Neural progenitor cell (in vitro differentiated cells): ENCODE data around the gene LINGO3. TPM values are rescaled to one million over a fixed set of nuclear protein-coding genes. Genes with fewer than 3 reads are reported as not detected.

Experiments used
- DNase-seq: peaks from one replicate; pipeline ENCODE4 v3.0.0-alpha.2; 2016; ENCODE audit warnings: low spot score
- H2AFZ ChIP-seq: fragments of 200-600 bp; sonication (generic); replicated peaks from 2 replicates; pipeline ENCODE4 v1.6.1; 2016; ENCODE audit warnings: antibody characterized with exemption
- H3F3A ChIP-seq: fragments of 200-600 bp; sonication (generic); 2 replicates; pipeline ENCODE4 v1.6.1; 2016; ENCODE audit warnings: antibody characterized with exemption, low read depth
- H3K27ac ChIP-seq: fragments of 200-600 bp; sonication (generic); 2 replicates; pipeline ENCODE4 v1.5.1; 2016; ENCODE audit warnings: mild to moderate bottlenecking
- H3K27me3 ChIP-seq: fragments of 200-600 bp; sonication (generic); 2 replicates; pipeline ENCODE4 v1.6.1; 2016; ENCODE audit warnings: mild to moderate bottlenecking, moderate library complexity
- H3K36me3 ChIP-seq: fragments of 200-600 bp; sonication (generic); 2 replicates; pipeline ENCODE4 v1.5.1; 2016
- H3K4me1 ChIP-seq: fragments of 200-600 bp; sonication (generic); 2 replicates; pipeline ENCODE4 v1.6.1; 2016; ENCODE audit warnings: mixed run types
- H3K4me2 ChIP-seq: fragments of 200-600 bp; sonication (generic); 2 replicates; pipeline ENCODE4 v1.6.1; 2016
- H3K4me3 ChIP-seq: fragments of 200-600 bp; sonication (generic); 2 replicates; pipeline ENCODE4 v1.5.1; 2016
- H3K79me2 ChIP-seq: fragments of 200-600 bp; sonication (generic); 2 replicates; pipeline ENCODE4 v1.6.1; 2016; ENCODE audit warnings: low read depth
- H3K9ac ChIP-seq: fragments of 200-600 bp; sonication (generic); 2 replicates; pipeline ENCODE4 v1.6.1; 2016
- H3K9me3 ChIP-seq: fragments of 200-600 bp; sonication (generic); 2 replicates; pipeline ENCODE4 v1.5.1; 2016; ENCODE audit warnings: low read depth
- H4K20me1 ChIP-seq: fragments of 200-600 bp; sonication (generic); 2 replicates; pipeline ENCODE4 v1.6.1; 2016; ENCODE audit warnings: low read depth
- H3K27ac Mint-ChIP-seq: 3 replicates; pipeline ENCODE4 v1.8.0; 2021; ENCODE audit warnings: mixed read lengths
- H3K27me3 Mint-ChIP-seq: 2 replicates; pipeline ENCODE4 v1.8.0; 2022; ENCODE audit warnings: low read depth, mild to moderate bottlenecking, inconsistent platforms, moderate library complexity, mixed read lengths; ENCODE audit not compliant: insufficient read depth
- H3K36me3 Mint-ChIP-seq: 3 replicates; pipeline ENCODE4 v1.8.0; 2021; ENCODE audit warnings: mixed read lengths
- H3K4me1 Mint-ChIP-seq: 3 replicates; pipeline ENCODE4 v1.8.0; 2021; ENCODE audit warnings: mixed read lengths
- H3K4me3 Mint-ChIP-seq: 3 replicates; pipeline ENCODE4 v1.8.0; 2021; ENCODE audit warnings: mild to moderate bottlenecking, moderate library complexity, mixed read lengths
- H3K9me3 Mint-ChIP-seq: 3 replicates; pipeline ENCODE4 v1.8.0; 2020; ENCODE audit warnings: mixed read lengths
- EZH2 ChIP-seq: fragments of 200-600 bp; sonication (generic); IDR thresholded peaks from 2 replicates; pipeline ENCODE4 v1.6.1; 2017; ENCODE audit warnings: antibody characterized with exemption, mild to moderate bottlenecking, moderate library complexity
- EZH2phosphoT487 ChIP-seq: fragments of 200-600 bp; sonication (generic); IDR thresholded peaks from 2 replicates; pipeline ENCODE4 v1.6.1; 2017; ENCODE audit warnings: antibody characterized with exemption
- total RNA-seq: library from RNA; depleted of rRNA; stranded (reverse); fragments of >200 nt; gene quantifications from 2 replicates; pipeline ENCODE4 v1.2.3, GENCODE V29; 2015; ENCODE audit warnings: low replicate concordance
- TF ChIP-seq, protein P1 (sequence below): fragments of 200-600 bp; sonication (generic); IDR thresholded peaks from 2 replicates; pipeline ENCODE4 v1.5.1; 2017; ENCODE audit warnings: antibody characterized with exemption, mild to moderate bottlenecking

The LINGO3 gene
- total RNA-seq, 1 donor from 2014 or later = not detected

- no peak overlapping the region for H3K9ac ChIP-seq
These were observed 24.5 kb upstream of the LINGO3 start for GRCh38 chr19:2332341-2333026.

DNA sequence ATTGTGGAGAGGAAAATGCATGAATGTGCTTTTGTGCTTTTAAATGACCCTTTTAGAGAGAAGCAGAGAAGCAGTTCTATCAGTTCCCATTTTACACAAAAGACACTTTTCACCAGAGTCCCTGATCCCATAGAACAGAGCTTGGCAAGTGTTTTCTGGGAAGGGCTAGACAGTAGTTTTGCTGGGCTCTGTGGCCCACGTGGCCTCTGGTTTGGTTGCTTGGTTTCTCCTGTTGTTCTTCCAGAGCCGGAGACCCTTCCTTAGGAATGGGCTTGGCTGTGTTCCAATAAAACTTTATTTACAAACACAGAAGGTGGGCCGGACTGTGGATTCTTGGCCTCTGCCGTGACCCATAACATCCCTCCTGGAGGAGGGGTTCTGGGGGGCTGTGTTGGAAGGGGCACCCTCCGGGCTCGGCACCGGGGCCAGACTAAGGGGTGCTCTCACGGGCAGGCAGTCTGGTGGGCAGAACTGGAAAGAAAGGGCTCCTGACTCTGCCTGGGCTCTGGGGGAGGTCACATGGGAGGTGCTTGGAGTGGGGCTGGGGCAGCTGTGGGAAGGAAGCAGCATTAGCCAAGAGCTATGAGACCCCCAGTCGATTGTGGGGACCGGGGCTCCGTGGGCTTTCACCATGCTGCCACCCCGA, 23.8 kb upstream of the LINGO3 start:
- peaks cover 57% of the 10 kb centered on the region for H3K4me1 Mint-ChIP-seq

More at GRCh38 chr19:2332341-2333026, 24.5 kb upstream of the LINGO3 start:
- Mint-ChIP-seq H3K36me3 (peaks cover 6% of the 10 kb centered on the region), H3K4me1 (peaks cover 57% of the 10 kb centered on the region), H3K4me3 (no peak overlapping the region), H3K9me3 (peaks cover 4% of the 10 kb centered on the region), H3K27me3 (peaks cover 12% of the 10 kb centered on the region), H3K27ac (no peak overlapping the region)
- TF ChIP-seq EZH2phosphoT487 (no peak), EZH2 (no peak)
- TF ChIP-seq, protein P1, sequence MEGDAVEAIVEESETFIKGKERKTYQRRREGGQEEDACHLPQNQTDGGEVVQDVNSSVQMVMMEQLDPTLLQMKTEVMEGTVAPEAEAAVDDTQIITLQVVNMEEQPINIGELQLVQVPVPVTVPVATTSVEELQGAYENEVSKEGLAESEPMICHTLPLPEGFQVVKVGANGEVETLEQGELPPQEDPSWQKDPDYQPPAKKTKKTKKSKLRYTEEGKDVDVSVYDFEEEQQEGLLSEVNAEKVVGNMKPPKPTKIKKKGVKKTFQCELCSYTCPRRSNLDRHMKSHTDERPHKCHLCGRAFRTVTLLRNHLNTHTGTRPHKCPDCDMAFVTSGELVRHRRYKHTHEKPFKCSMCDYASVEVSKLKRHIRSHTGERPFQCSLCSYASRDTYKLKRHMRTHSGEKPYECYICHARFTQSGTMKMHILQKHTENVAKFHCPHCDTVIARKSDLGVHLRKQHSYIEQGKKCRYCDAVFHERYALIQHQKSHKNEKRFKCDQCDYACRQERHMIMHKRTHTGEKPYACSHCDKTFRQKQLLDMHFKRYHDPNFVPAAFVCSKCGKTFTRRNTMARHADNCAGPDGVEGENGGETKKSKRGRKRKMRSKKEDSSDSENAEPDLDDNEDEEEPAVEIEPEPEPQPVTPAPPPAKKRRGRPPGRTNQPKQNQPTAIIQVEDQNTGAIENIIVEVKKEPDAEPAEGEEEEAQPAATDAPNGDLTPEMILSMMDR = no peak
- H3K9me3 ChIP-seq = no peaks in the 10 kb centered on the region
- no peak for DNase-seq
- H3K4me3 ChIP-seq = no peak overlapping the region
- H3K27ac ChIP-seq = no peak overlapping the region
- peaks cover 78% of the 10 kb centered on the region for H3F3A ChIP-seq
- peaks cover 68% of the 10 kb centered on the region for H4K20me1 ChIP-seq
- no peaks in the 10 kb centered on the region for H3K27me3 ChIP-seq
- peaks cover 31% of the 10 kb centered on the region for H3K4me1 ChIP-seq
- H2AFZ ChIP-seq = no peak overlapping the region
- peaks cover 85% of the 10 kb centered on the region for H3K79me2 ChIP-seq
- no peaks in the 10 kb centered on the region for H3K36me3 ChIP-seq
- no peak overlapping the region for H3K4me2 ChIP-seq

GRCh38 chr19:2330632-2331284, 22.8 kb upstream of the LINGO3 start:
- Histone ChIP-seq H3F3A (peaks cover 64% of the 10 kb centered on the region), H3K4me1 (peaks cover 29% of the 10 kb centered on the region), H2AFZ (no peak overlapping the region), H3K4me2 (peak overlapping the region; percentile 99), H3K9me3 (no peaks in the 10 kb centered on the region), H3K9ac (no peak overlapping the region), H3K4me3 (peak overlapping the region; percentile 18), H3K27me3 (no peaks in the 10 kb centered on the region), H3K79me2 (peaks cover 89% of the 10 kb centered on the region), H3K36me3 (no peaks in the 10 kb centered on the region), H3K27ac (peak overlapping the region; percentile 89), H4K20me1 (peaks cover 63% of the 10 kb centered on the region)
- DNase-seq = no peak
- Mint-ChIP-seq H3K4me1 (peaks cover 54% of the 10 kb centered on the region), H3K4me3 (peak overlapping the region; percentile 94), H3K9me3 (peaks cover 2% of the 10 kb centered on the region), H3K36me3 (peaks cover 2% of the 10 kb centered on the region), H3K27me3 (peaks cover 12% of the 10 kb centered on the region), H3K27ac (peak overlapping the region; percentile 86)
- TF ChIP-seq EZH2 = no peak
- TF ChIP-seq EZH2phosphoT487 = no peak
- TF ChIP-seq, protein P1 = no peak

More for the DNA sequence above, 23.8 kb upstream of the LINGO3 start:
- H3K9ac ChIP-seq = no peak overlapping the region
- H3F3A ChIP-seq = peaks cover 73% of the 10 kb centered on the region
- Mint-ChIP-seq H3K27me3 (peaks cover 12% of the 10 kb centered on the region), H3K36me3 (peaks cover 6% of the 10 kb centered on the region), H3K9me3 (peaks cover 4% of the 10 kb centered on the region), H3K4me3 (peak overlapping the region; percentile 94), H3K27ac (peak overlapping the region; percentile 63)
- H4K20me1 ChIP-seq = peaks cover 69% of the 10 kb centered on the region
- peak overlapping the region; percentile 89 for H3K27ac ChIP-seq
- no peaks in the 10 kb centered on the region for H3K27me3 ChIP-seq
- H2AFZ ChIP-seq = no peak overlapping the region
- no peak for TF ChIP-seq EZH2
- TF ChIP-seq, protein P1 = no peak
- H3K4me3 ChIP-seq = peak overlapping the region; percentile 18
- H3K4me2 ChIP-seq = peak overlapping the region; percentile 99
- DNase-seq = no peak
- no peaks in the 10 kb centered on the region for H3K36me3 ChIP-seq
- H3K9me3 ChIP-seq = no peaks in the 10 kb centered on the region
- peaks cover 29% of the 10 kb centered on the region for H3K4me1 ChIP-seq
- H3K79me2 ChIP-seq = peaks cover 91% of the 10 kb centered on the region
